ENCODE data around the gene SAMD9L.
A peak's percentile ranks its signal among the peaks of the same experiment; 100 is the strongest.
"Not testable (repeated sequence)": the region's sequence is repeated elsewhere in the genome, so short reads cannot be mapped to it uniquely, and the experiment has no call there.

Gene SAMD9L

GRCh38 chr7:93145354-93145753 lies 2.8 kb downstream of the SAMD9L start:
- peak; percentile 4 for DNase-seq

- DNase-seq: no peak
Observed at GRCh38 chr7:93142127-93142526, 6.1 kb downstream of the SAMD9L start.

GRCh38 chr7:93140582-93141191 lies 7.5 kb downstream of the SAMD9L start:
- no peak for DNase-seq

- DNase-seq: no peak
Observed at GRCh38 chr7:93138576-93138975, 9.6 kb downstream of the SAMD9L start.

- no peak for DNase-seq
Observed at GRCh38 chr7:93133005-93133404, 15.2 kb downstream of the SAMD9L start.

GRCh38 chr7:93132216-93132615 lies 16.0 kb downstream of the SAMD9L start:
- no peak for DNase-seq

- not testable (repeated sequence) for DNase-seq
Observed at GRCh38 chr7:93126954-93127353, 21.2 kb downstream of the SAMD9L start.

- DNase-seq: not testable (repeated sequence)
Observed at GRCh38 chr7:93123532-93123931, 24.7 kb downstream of the SAMD9L start.

- no peak for DNase-seq
Observed at GRCh38 chr7:93120592-93121549, 27.3 kb downstream of the SAMD9L start.

GRCh38 chr7:93119191-93119905 lies 28.8 kb downstream of the SAMD9L start:
- DNase-seq: no peak

GRCh38 chr7:93117852-93118530 lies 30.2 kb downstream of the SAMD9L start, which contains the start of gene SAMD9:
SAMD9 (minus strand) TSS chr7:93117979; CDS start chr7:93106097, 11,882 bp downstream.
- DNase-seq: peak; percentile 69

GRCh38 chr7:93117327-93117726 lies 30.9 kb downstream of the SAMD9L start:
- DNase-seq: no peak

GRCh38 chr7:93115796-93116195 lies 32.4 kb downstream of the SAMD9L start:
- DNase-seq: no peak

- no peak for DNase-seq
Observed at GRCh38 chr7:93108003-93108402, 40.2 kb downstream of the SAMD9L start.

GRCh38 chr7:93097388-93097787 lies 50.8 kb downstream of the SAMD9L start:
- no peak for DNase-seq

- no peak for DNase-seq
Observed at GRCh38 chr7:93092757-93093370, 55.3 kb downstream of the SAMD9L start.
